ENCODE results near the gene CDK18.

The CDK18 gene

DNA sequence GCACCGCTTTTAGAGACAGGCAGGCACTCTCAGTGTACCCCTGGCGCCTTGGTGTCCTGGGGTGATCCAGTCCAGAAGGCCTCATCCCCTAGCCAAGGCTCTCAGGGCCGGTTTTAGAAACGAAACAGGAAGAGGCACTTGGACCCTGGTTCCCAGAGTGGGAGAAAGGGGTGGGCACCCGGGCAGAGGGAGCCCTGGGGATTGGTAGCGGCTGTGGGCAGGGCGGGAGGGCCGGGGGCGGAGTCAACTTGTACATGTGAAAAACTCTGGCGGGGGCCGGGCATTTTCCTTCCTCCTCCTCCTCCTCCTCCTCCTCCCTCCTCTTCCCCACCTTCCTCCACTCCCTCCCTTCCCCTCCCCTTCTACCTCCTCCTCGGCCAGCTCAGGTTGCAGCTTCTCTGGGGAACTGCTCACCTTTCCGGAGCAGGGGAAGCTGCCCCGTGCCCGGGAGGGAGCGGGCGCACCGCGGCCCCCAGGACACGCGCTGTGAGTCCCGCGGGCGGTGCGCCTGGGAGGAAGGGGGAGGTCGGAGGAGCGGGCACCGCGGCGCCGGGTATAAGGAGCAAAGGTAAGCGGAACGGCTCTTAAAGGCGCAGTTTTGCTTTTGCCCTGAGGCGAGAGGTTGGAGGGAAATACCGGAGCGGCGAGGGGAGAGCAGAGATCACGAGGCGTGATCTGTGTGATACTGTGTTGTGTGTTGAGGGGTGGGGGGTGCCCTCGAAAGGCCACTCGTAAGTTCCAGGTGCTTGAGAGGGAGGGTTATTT is at the start of gene CDK18:
Gene CDK18 (plus strand): TSS at position 359 of the 765 bp plus-strand sequence. CDS start 18,499 bp downstream, outside the sequence.
- Histone ChIP-seq H3K9me3 (ENCODE audit: control insufficient read depth in 1 of 2, low read length in 2 of 2) (no peaks in the 10 kb centered on the region), H3K36me3 (ENCODE audit: control insufficient read depth in 1 of 2, insufficient read depth in 2 of 2, low read length in 2 of 2) (no peaks in the 10 kb centered on the region), H3K27me3 (ENCODE audit: control insufficient read depth in 1 of 2, insufficient read depth in 2 of 2, low read length in 2 of 2) (no peaks in the 10 kb centered on the region), H3K4me3 (ENCODE audit: low read depth in 1 of 2, low read length in 2 of 2) (peak within 1 kb of the TSS; percentile 73 to 82), H3K27ac (ENCODE audit: low read depth, low read length) (peak within 1 kb of the TSS; percentile 36), H3K4me1 (ENCODE audit: control insufficient read depth in 1 of 2, insufficient read depth in 2 of 2, low read length in 2 of 2) (peaks cover 44 to 57% of the 10 kb centered on the region in 2 donors), H3K9ac (ENCODE audit: low read depth in 1 of 2, low read length in 2 of 2) (peak within 1 kb of the TSS; percentile 66 to 76)

DNA sequence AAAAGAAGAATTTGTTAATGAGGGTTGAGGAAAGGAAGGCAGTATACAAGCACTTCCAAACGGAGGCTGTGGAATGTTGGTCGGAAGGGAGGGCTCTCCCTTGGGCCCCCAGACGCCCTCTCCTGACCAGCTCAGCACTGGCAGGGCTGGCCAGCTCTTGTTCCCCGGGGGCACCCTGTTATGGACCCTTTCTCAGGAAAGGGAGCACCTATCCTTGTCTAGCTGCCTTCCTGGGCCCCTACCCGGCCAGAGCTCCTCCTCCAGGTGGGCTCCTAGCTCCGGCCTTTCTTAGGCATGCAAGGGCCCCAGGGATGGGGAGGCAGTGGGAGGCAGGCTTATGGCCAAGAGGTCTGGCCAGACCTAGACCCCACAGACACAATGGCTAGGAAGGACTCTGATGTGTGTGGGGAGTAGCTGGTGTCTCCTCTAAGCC is 49.5 kb upstream of the CDK18 start:
- Histone ChIP-seq H3K27ac (ENCODE audit: low read depth, low read length) (no peak overlapping the region), H3K27me3 (ENCODE audit: control insufficient read depth in 1 of 2, insufficient read depth in 2 of 2, low read length in 2 of 2) (peaks cover 61 to 77% of the 10 kb centered on the region in 2 donors), H3K9ac (ENCODE audit: low read depth in 1 of 2, low read length in 2 of 2) (no peak overlapping the region), H3K36me3 (ENCODE audit: control insufficient read depth in 1 of 2, insufficient read depth in 2 of 2, low read length in 2 of 2) (no peaks in the 10 kb centered on the region), H3K9me3 (ENCODE audit: control insufficient read depth in 1 of 2, low read length in 2 of 2) (no peaks in the 10 kb centered on the region), H3K4me3 (ENCODE audit: low read depth in 1 of 2, low read length in 2 of 2) (no peak overlapping the region), H3K4me1 (ENCODE audit: control insufficient read depth in 1 of 2, insufficient read depth in 2 of 2, low read length in 2 of 2) (peaks cover 15 to 21% of the 10 kb centered on the region in 2 donors)

DNA sequence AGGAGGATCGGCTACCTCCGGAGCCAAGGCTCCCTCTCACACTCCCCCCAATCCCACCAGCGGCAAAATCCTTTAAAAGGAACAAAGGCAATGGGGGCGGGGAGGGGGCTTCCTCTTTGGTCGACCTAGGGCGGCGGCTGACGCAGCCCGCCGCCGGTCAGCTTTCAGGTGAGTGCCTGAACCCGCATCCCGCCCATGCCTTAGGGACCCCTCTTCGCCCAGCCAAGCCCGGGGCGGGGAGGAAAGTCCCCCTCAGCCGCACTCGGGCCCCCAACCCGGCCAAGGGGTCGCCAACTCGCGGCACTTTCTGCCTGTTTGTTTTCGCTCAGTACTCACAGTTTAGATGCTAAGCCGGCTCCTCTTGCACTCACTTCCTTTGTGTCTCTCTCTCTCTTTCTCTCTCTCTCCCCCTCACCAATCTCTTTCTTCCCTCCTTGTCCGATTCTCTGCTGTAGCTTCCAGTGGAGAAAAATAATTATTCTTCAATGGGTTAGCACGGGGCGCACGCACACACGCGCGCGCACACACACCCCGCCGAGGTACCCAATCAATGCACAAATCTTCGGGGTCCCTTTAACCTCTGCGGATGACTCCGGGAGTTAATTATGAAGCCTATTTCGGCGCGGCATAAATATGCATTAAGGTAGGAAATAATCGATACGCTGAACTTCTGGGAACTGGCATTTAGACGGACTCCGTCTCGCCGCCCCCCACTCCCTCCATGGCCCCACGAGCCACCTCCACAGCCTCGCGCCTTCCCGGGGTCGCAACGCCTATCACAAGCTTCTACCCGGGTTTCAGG is 48.7 kb upstream of the CDK18 start, which contains the start of gene BLACAT1:
Gene BLACAT1 (minus strand): TSS at position 465 of the 802 bp plus-strand sequence.
- H3K9ac ChIP-seq (ENCODE audit: low read depth in 1 of 2, low read length in 2 of 2): no peak within 1 kb of the TSS
- H3K27ac ChIP-seq (ENCODE audit: low read depth, low read length): no peak within 1 kb of the TSS
- no peaks in the 10 kb centered on the region for H3K36me3 ChIP-seq (ENCODE audit: control insufficient read depth in 1 of 2, insufficient read depth in 2 of 2, low read length in 2 of 2)
- H3K9me3 ChIP-seq (ENCODE audit: control insufficient read depth in 1 of 2, low read length in 2 of 2): no peaks in the 10 kb centered on the region
- peaks cover 10 to 16% of the 10 kb centered on the region in 2 donors for H3K4me1 ChIP-seq (ENCODE audit: control insufficient read depth in 1 of 2, insufficient read depth in 2 of 2, low read length in 2 of 2)
- peak within 1 kb of the TSS; percentile 39 to 55 for H3K4me3 ChIP-seq (ENCODE audit: low read depth in 1 of 2, low read length in 2 of 2)
- peaks cover 61 to 82% of the 10 kb centered on the region in 2 donors for H3K27me3 ChIP-seq (ENCODE audit: control insufficient read depth in 1 of 2, insufficient read depth in 2 of 2, low read length in 2 of 2)

DNA sequence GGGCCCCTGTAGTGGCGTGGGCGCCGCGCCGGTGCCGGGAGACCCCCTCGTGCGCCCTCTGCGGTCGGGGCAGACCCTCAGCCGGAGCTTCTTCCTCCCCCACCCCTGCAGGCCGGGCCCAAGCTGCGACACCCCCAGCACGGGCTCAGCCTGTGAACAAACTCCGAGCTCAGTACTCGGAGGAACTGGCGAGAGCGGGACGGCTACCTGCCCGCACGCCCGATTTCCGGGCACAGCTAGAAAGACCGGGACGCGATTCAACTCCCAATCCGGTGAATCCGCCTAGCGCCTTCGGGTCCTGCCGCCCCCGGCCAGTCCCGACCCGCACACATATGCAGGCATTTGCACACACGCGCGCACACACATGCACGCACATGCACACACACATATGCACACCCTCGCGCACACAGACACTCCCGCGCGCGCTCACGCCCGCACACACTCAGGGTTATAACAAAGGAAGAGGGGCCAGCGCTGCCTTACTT is 48.0 kb upstream of the CDK18 start:
- Histone ChIP-seq H3K4me3 (ENCODE audit: low read depth in 1 of 2, low read length in 2 of 2) (peak overlapping the region; percentile 39 to 55), H3K4me1 (ENCODE audit: control insufficient read depth in 1 of 2, insufficient read depth in 2 of 2, low read length in 2 of 2) (peaks cover 9 to 10% of the 10 kb centered on the region in 2 donors), H3K36me3 (ENCODE audit: control insufficient read depth in 1 of 2, insufficient read depth in 2 of 2, low read length in 2 of 2) (no peaks in the 10 kb centered on the region), H3K27me3 (ENCODE audit: control insufficient read depth in 1 of 2, insufficient read depth in 2 of 2, low read length in 2 of 2) (peaks cover 67 to 88% of the 10 kb centered on the region in 2 donors), H3K9ac (ENCODE audit: low read depth in 1 of 2, low read length in 2 of 2) (no peak overlapping the region), H3K9me3 (ENCODE audit: control insufficient read depth in 1 of 2, low read length in 2 of 2) (no peaks in the 10 kb centered on the region), H3K27ac (ENCODE audit: low read depth, low read length) (no peak overlapping the region)

DNA sequence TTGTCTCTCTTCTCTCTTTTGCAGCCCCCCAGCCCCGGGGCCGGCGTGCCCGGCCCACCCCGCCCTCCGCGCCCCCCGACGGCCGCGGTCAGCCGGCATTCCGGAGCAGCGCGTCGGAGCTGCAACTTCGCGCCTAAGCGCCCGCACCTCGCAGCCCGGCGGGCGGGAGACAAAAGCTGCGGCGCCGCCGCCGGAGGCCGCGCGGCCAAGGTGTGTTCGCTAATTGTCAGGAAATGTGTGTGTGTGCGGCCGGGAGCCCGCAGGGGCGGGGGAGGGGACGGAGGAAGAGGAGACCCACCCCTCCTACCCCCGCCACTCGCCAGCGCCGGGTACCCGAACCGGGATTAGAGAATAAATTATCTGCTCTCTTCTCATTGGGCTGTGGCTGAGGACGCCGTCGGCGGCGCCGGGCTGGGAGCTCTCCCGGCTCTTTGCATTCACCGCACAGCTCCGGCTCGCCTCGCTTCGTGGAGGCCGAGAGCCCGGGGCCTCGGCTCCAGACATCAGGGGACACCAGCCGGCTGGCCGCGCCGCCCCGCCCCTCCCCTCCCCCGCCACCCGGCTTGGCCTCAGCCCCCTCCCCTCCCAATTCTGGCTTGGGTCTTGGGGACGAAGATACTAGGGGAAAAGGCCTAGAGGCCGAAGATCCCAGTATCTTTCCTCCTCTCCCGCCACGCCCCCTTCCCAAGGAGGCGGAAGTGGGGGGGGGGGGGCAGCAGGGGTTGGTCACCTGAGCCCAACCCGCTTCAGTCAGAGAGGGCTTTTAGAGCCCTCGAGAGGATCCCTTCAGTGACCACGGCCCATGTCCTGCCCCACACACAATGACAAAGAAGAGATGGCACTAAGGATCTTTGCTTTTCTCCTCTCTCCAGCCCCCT is 47.4 kb upstream of the CDK18 start:
- H3K4me3 ChIP-seq (ENCODE audit: low read depth in 1 of 2, low read length in 2 of 2): peak overlapping the region; percentile 39 to 55
- peaks cover 9 to 10% of the 10 kb centered on the region in 2 donors for H3K4me1 ChIP-seq (ENCODE audit: control insufficient read depth in 1 of 2, insufficient read depth in 2 of 2, low read length in 2 of 2)
- no peaks in the 10 kb centered on the region for H3K36me3 ChIP-seq (ENCODE audit: control insufficient read depth in 1 of 2, insufficient read depth in 2 of 2, low read length in 2 of 2)
- peaks cover 63 to 87% of the 10 kb centered on the region in 2 donors for H3K27me3 ChIP-seq (ENCODE audit: control insufficient read depth in 1 of 2, insufficient read depth in 2 of 2, low read length in 2 of 2)
- no peak overlapping the region for H3K9ac ChIP-seq (ENCODE audit: low read depth in 1 of 2, low read length in 2 of 2)
- H3K27ac ChIP-seq (ENCODE audit: low read depth, low read length): no peak overlapping the region
- H3K9me3 ChIP-seq (ENCODE audit: control insufficient read depth in 1 of 2, low read length in 2 of 2): no peaks in the 10 kb centered on the region

DNA sequence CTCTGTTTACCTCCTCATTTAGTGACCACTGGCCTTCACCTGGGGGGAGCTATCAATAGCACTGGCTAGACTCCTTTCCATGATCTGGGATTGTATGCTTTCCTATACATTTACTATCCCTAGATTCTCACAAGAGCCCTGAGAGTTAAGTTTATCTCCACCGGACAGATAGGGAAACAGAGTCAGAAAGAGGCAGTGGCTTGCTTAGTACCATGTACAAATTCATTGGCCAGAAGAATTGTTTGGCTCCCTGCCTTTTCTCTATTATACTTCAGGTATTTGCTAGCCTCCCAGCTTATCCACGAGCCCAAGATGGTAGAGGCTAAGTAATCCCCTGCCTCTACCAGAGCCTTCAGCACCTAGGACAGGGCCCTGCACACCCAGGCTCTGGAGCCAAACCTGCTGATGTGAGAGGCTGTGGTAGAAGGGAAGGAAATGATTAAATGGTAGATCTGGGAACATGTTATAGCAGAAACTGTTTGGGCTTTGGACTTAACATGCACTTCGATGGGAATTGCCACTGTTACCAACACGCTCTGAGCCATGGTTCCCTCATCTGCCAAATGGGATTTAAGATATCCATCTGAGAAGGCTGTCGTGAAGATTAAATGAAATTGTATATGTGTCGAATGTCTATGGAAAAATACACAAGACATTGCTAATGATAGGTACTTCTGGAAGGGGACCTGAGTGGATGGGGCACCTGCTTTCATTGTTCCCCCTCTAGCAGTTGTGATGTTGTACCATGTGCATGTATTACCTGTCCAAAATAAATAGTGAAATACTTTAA is 45.5 kb upstream of the CDK18 start:
- Histone ChIP-seq H3K4me1 (ENCODE audit: control insufficient read depth in 1 of 2, insufficient read depth in 2 of 2, low read length in 2 of 2) (peaks cover 9 to 10% of the 10 kb centered on the region in 2 donors), H3K27me3 (ENCODE audit: control insufficient read depth in 1 of 2, insufficient read depth in 2 of 2, low read length in 2 of 2) (peaks cover 46 to 68% of the 10 kb centered on the region in 2 donors), H3K36me3 (ENCODE audit: control insufficient read depth in 1 of 2, insufficient read depth in 2 of 2, low read length in 2 of 2) (no peaks in the 10 kb centered on the region)

DNA sequence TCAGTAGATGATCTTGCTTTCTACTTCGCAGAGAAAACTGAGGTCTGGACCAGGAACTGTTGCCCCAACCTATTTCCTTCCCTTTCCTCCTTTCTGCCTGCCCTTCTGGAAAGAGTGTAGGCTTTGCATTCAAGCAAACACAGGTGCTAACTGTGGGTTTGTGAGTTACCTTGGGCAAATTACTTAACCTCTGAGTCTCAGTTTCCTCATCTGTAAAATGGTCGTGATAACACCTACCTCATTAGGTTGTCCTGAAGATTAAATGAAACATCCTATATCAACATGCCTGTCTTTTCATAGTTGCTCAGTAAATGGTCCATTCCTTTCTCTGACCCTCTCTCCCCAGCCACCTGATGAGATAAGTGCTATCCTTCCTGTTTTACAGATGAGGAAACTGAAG is 39.1 kb upstream of the CDK18 start:
- peaks cover 0 to 9% of the 10 kb centered on the region in 2 donors for H3K4me1 ChIP-seq (ENCODE audit: control insufficient read depth in 1 of 2, insufficient read depth in 2 of 2, low read length in 2 of 2)
- no peak overlapping the region for H3K4me3 ChIP-seq (ENCODE audit: low read depth in 1 of 2, low read length in 2 of 2)
- H3K9ac ChIP-seq (ENCODE audit: low read depth in 1 of 2, low read length in 2 of 2): no peak overlapping the region
- H3K27me3 ChIP-seq (ENCODE audit: control insufficient read depth in 1 of 2, insufficient read depth in 2 of 2, low read length in 2 of 2): peaks cover 8 to 9% of the 10 kb centered on the region in 2 donors
- no peaks in the 10 kb centered on the region for H3K9me3 ChIP-seq (ENCODE audit: control insufficient read depth in 1 of 2, low read length in 2 of 2)
- H3K36me3 ChIP-seq (ENCODE audit: control insufficient read depth in 1 of 2, insufficient read depth in 2 of 2, low read length in 2 of 2): no peaks in the 10 kb centered on the region
- no peak overlapping the region for H3K27ac ChIP-seq (ENCODE audit: low read depth, low read length)

More for the DNA sequence above, 45.5 kb upstream of the CDK18 start:
- H3K9ac ChIP-seq (ENCODE audit: low read depth in 1 of 2, low read length in 2 of 2): no peak overlapping the region
- H3K9me3 ChIP-seq (ENCODE audit: control insufficient read depth in 1 of 2, low read length in 2 of 2): no peaks in the 10 kb centered on the region
- H3K4me3 ChIP-seq (ENCODE audit: low read depth in 1 of 2, low read length in 2 of 2): no peak overlapping the region
- H3K27ac ChIP-seq (ENCODE audit: low read depth, low read length): no peak overlapping the region

DNA sequence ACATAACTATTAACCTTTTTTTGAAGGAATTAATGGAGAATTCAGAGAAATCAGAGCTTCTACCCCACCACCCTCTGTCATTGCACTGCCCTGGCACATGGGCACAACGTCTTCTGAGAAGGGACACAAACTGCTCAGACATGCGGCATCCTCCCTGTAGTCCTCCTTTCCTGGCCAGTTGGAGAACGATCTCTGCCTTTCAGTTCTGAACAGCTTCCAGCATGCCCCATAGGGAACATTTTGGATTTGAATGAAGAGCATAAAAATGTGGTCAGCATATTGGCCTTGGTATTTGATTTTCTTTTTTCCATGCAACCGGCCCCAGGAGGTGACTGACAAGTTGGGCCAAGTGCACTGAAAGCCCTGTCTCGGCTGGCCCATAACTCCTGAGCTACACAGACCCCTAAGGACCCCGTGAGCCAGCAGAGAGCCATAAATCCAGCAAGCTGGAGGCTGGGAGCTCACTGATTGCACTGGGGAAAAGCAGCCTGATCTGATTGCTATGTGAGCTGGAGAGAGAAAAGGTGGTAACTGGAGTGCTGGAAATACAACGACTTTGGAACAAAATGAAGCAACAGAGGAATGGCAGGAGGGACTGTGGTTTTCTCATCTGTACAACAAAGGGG is 37.8 kb upstream of the CDK18 start:
- no peaks in the 10 kb centered on the region for H3K9me3 ChIP-seq (ENCODE audit: control insufficient read depth in 1 of 2, low read length in 2 of 2)
- peaks cover 0 to 2% of the 10 kb centered on the region in 2 donors for H3K27me3 ChIP-seq (ENCODE audit: control insufficient read depth in 1 of 2, insufficient read depth in 2 of 2, low read length in 2 of 2)
- no peaks in the 10 kb centered on the region for H3K36me3 ChIP-seq (ENCODE audit: control insufficient read depth in 1 of 2, insufficient read depth in 2 of 2, low read length in 2 of 2)
- H3K4me1 ChIP-seq (ENCODE audit: control insufficient read depth in 1 of 2, insufficient read depth in 2 of 2, low read length in 2 of 2): peaks cover 0 to 9% of the 10 kb centered on the region in 2 donors
- H3K4me3 ChIP-seq (ENCODE audit: low read depth in 1 of 2, low read length in 2 of 2): no peak overlapping the region
- no peak overlapping the region for H3K27ac ChIP-seq (ENCODE audit: low read depth, low read length)
- no peak overlapping the region for H3K9ac ChIP-seq (ENCODE audit: low read depth in 1 of 2, low read length in 2 of 2)
